Astrocyte (in vitro differentiated cells and primary cell): ENCODE data around the gene RASGRP1. TPM values are rescaled to one million over a fixed set of nuclear protein-coding genes. Genes with fewer than 3 reads are reported as not detected.
A peak's percentile ranks its signal among the peaks of the same experiment; 100 is the strongest.

ENCODE experiments used
- DNase-seq: peaks from one replicate; pipeline ENCODE4 v3.0.0-alpha.2; 2010; ENCODE audit warnings: low read depth
- FAIRE-seq: peaks from 2 replicates; lab custom pipeline; 2011; peaks lifted over from hg19 to GRCh38; lab: Jason Lieb, UNC
- H2AFZ ChIP-seq: 2 replicates; pipeline ENCODE4 v1.6.0; 2012; ENCODE audit warnings: low read depth, low read length, inconsistent platforms
- H3K27ac ChIP-seq: 2 replicates; pipeline ENCODE4 v1.5.1; 2011; ENCODE audit warnings: low read depth, low read length, inconsistent platforms
- H3K27me3 ChIP-seq: 2 replicates; pipeline ENCODE4 v1.6.0; 2011; ENCODE audit warnings: low read length, inconsistent platforms; ENCODE audit not compliant: insufficient read depth
- H3K36me3 ChIP-seq: 2 replicates; pipeline ENCODE4 v1.5.1; 2011; ENCODE audit warnings: low read length, inconsistent platforms; ENCODE audit not compliant: insufficient read depth
- H3K4me1 ChIP-seq: 2 replicates; pipeline ENCODE4 v1.5.1; 2011; ENCODE audit warnings: low read length, inconsistent platforms; ENCODE audit not compliant: insufficient read depth
- H3K4me2 ChIP-seq: 2 replicates; pipeline ENCODE4 v1.6.0; 2012; ENCODE audit warnings: low read length, inconsistent platforms
- H3K4me3 ChIP-seq: 2 replicates; pipeline ENCODE4 v1.5.1; 2011; ENCODE audit warnings: low read depth, mild to moderate bottlenecking, low read length, inconsistent platforms; ENCODE audit not compliant: insufficient read depth
- H3K79me2 ChIP-seq: 2 replicates; pipeline ENCODE4 v1.6.0; 2012; ENCODE audit warnings: mild to moderate bottlenecking, low read length, inconsistent platforms; ENCODE audit not compliant: insufficient read depth
- H3K9ac ChIP-seq: 2 replicates; pipeline ENCODE4 v1.6.0; 2012; ENCODE audit warnings: mild to moderate bottlenecking, low read length, inconsistent platforms
- H3K9me3 ChIP-seq: 2 replicates; pipeline ENCODE4 v1.5.1; 2012; ENCODE audit warnings: low read depth, mild to moderate bottlenecking, low read length, inconsistent platforms; ENCODE audit not compliant: insufficient read depth
- H4K20me1 ChIP-seq: 2 replicates; pipeline ENCODE4 v1.6.0; 2012; ENCODE audit warnings: low read length, inconsistent platforms; ENCODE audit not compliant: insufficient read depth
- H3K27ac Mint-ChIP-seq: one replicate; pipeline ENCODE4 v1.8.0; 2021; ENCODE audit warnings: mild to moderate bottlenecking, mixed read lengths; ENCODE audit not compliant: unreplicated experiment
- H3K27me3 Mint-ChIP-seq: one replicate; pipeline ENCODE4 v1.8.0; 2021; ENCODE audit warnings: low read depth, mixed read lengths; ENCODE audit not compliant: unreplicated experiment
- H3K36me3 Mint-ChIP-seq: one replicate; pipeline ENCODE4 v1.8.0; 2021; ENCODE audit warnings: low read depth, mixed read lengths; ENCODE audit not compliant: unreplicated experiment
- H3K4me1 Mint-ChIP-seq: one replicate; pipeline ENCODE4 v1.8.0; 2021; ENCODE audit warnings: low read depth, mixed read lengths; ENCODE audit not compliant: unreplicated experiment
- H3K4me3 Mint-ChIP-seq: one replicate; pipeline ENCODE4 v1.8.0; 2021; ENCODE audit warnings: mild to moderate bottlenecking, moderate library complexity, mixed read lengths; ENCODE audit not compliant: unreplicated experiment
- H3K9me3 Mint-ChIP-seq: one replicate; pipeline ENCODE4 v1.8.0; 2021; ENCODE audit warnings: mild to moderate bottlenecking, mixed read lengths; ENCODE audit not compliant: unreplicated experiment
- CTCF ChIP-seq: IDR thresholded peaks from 2 replicates; pipeline ENCODE4 v1.5.1; 2011; ENCODE audit warnings: low read depth, mild to moderate bottlenecking, inconsistent platforms, low read length, moderate library complexity; ENCODE audit not compliant: insufficient read depth
- EZH2 ChIP-seq: IDR thresholded peaks from 2 replicates; pipeline ENCODE4 v1.6.1; 2012; ENCODE audit warnings: mild to moderate bottlenecking, low read length, inconsistent platforms; ENCODE audit not compliant: insufficient read depth
- total RNA-seq: library from RNA; stranded (reverse); gene quantifications from 2 replicates; pipeline ENCODE4 v1.2.1, GENCODE V29; 2021

RASGRP1 gene
- total RNA-seq, 1 donor from 2014 or later, result 1.4 TPM

DNA sequence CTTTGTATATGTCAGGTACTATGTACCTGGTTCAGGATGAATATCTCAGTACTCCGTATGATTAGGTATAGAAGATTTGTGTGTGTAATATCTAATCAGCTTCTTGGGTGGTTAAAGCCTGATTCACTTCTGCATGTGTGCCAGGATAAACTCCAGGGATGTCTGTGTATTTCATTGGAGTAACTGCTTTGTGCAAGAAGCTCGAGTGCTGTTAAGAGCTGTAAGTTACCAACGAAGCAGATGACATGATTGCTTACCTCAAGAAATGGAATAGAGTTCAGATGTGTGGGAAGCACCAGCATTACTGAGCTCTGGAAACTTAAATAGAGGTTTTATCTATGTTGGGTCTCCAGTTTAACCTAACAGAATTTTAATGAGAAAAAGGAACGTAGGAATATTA is 87.0 kb downstream of the RASGRP1 start:
- Mint-ChIP-seq H3K27ac (no peak overlapping the region), H3K36me3 (no peaks in the 10 kb centered on the region), H3K4me1 (no peaks in the 10 kb centered on the region), H3K9me3 (no peaks in the 10 kb centered on the region), H3K27me3 (no peaks in the 10 kb centered on the region), H3K4me3 (no peak overlapping the region)
- Histone ChIP-seq H3K4me2 (no peak overlapping the region), H2AFZ (no peak overlapping the region), H3K27me3 (no peaks in the 10 kb centered on the region), H3K36me3 (peaks cover 13% of the 10 kb centered on the region), H3K4me1 (no peaks in the 10 kb centered on the region), H3K79me2 (no peaks in the 10 kb centered on the region), H3K9me3 (no peaks in the 10 kb centered on the region), H4K20me1 (no peaks in the 10 kb centered on the region), H3K4me3 (no peak overlapping the region), H3K9ac (no peak overlapping the region), H3K27ac (no peak overlapping the region)
- TF ChIP-seq CTCF (no peak), EZH2 (no peak)
- FAIRE-seq (no peak), DNase-seq (peak; percentile 24)

DNA sequence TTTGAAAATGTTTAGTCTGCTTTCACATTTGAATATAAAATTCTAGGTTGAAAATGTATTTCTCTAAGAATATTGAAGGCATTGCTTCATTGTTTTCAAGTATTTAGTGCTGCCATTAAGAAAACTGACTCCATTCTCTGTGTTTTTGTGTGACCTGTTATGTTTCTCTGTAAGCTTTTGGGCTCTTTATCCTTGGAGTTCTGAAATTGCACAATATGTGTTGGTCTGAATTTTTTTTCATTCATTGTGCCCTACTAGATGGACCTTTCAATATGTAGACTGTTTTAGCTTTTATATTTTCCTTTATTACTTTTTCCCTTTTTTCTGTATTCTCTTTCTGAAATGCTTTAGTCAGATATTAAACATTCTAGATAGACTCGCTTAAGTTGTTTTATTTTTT is 88.5 kb downstream of the RASGRP1 start:
- H3K9ac ChIP-seq, result no peak overlapping the region
- Mint-ChIP-seq H3K27ac (no peak overlapping the region), H3K4me3 (no peak overlapping the region), H3K36me3 (no peaks in the 10 kb centered on the region), H3K9me3 (no peaks in the 10 kb centered on the region), H3K4me1 (no peaks in the 10 kb centered on the region), H3K27me3 (no peaks in the 10 kb centered on the region)
- DNase-seq (no peak), FAIRE-seq (no peak)
- H3K4me2 ChIP-seq, result no peak overlapping the region
- peaks cover 11% of the 10 kb centered on the region for H3K36me3 ChIP-seq
- H3K27ac ChIP-seq, result no peak overlapping the region
- H3K4me1 ChIP-seq, result no peaks in the 10 kb centered on the region
- H3K4me3 ChIP-seq, result no peak overlapping the region
- no peak overlapping the region for H2AFZ ChIP-seq
- H4K20me1 ChIP-seq, result no peaks in the 10 kb centered on the region
- no peaks in the 10 kb centered on the region for H3K27me3 ChIP-seq
- no peaks in the 10 kb centered on the region for H3K79me2 ChIP-seq
- H3K9me3 ChIP-seq, result no peaks in the 10 kb centered on the region
- TF ChIP-seq CTCF, result no peak
- TF ChIP-seq EZH2, result no peak

GRCh38 chr15:38475361-38475760 is 89.3 kb downstream of the RASGRP1 start:
- H3K79me2 ChIP-seq, result no peaks in the 10 kb centered on the region
- Mint-ChIP-seq H3K36me3 (no peaks in the 10 kb centered on the region), H3K27me3 (no peaks in the 10 kb centered on the region), H3K4me3 (no peak overlapping the region), H3K9me3 (no peaks in the 10 kb centered on the region), H3K27ac (no peak overlapping the region), H3K4me1 (no peaks in the 10 kb centered on the region)
- H3K9me3 ChIP-seq, result no peaks in the 10 kb centered on the region
- FAIRE-seq, result no peak
- H3K9ac ChIP-seq, result no peak overlapping the region
- H2AFZ ChIP-seq, result no peak overlapping the region
- H3K4me2 ChIP-seq, result no peak overlapping the region
- H3K4me1 ChIP-seq, result no peaks in the 10 kb centered on the region
- TF ChIP-seq CTCF, result no peak
- no peak for TF ChIP-seq EZH2
- H3K27me3 ChIP-seq, result no peaks in the 10 kb centered on the region
- no peak overlapping the region for H3K4me3 ChIP-seq
- H4K20me1 ChIP-seq, result no peaks in the 10 kb centered on the region
- no peak for DNase-seq
- H3K36me3 ChIP-seq, result peaks cover 10% of the 10 kb centered on the region
- H3K27ac ChIP-seq, result no peak overlapping the region
